ENCODE data around the gene SELENOO. TPM values are rescaled to one million over a fixed set of nuclear protein-coding genes. Genes with fewer than 3 reads are reported as not detected.

Gene SELENOO
- total and polyA plus RNA-seq, 2 donors (not counting 1 experiment from before 2014, with no cell fraction given), result 62.1 to 74.6 TPM

DNA sequence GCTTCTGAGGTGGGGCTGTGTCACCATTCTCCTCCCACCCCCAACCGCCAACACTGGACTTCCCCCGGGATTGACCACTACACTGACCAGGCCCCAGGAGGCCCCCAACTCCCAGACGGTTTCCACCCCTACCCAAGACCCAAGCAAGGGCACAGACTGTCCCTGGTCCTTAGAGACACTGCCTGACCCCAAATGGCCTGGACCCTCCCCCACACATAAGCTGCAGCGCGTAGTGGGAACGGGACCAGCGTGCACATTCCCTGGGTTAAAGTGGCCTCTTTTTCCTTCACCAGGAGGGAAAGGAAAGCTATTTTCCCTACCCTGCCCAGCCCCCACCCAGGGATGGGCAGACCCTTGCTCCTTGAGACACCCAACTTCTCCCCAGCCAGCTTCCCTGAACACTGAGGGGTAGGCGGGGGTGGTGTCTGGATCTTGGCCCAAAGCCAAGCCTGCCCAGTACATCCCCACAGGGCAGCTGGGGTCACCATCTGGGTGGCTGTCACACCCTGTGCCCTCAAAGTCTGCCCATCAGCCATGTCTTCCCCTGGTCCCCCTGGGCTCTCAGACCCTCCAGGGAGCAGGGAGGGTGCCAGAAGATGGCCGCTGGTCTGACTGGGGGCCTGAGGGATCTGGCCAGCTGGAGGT, 62.3 kb downstream of the SELENOO start:
- Histone ChIP-seq H3K4me2 (replicated peaks; ENCODE audit: low read depth, low read length, poor library complexity, severe bottlenecking) (peak overlapping the region; percentile 70), H3K79me2 (ENCODE audit: control insufficient read depth, insufficient read depth, low read length) (no peaks in the 10 kb centered on the region), H3K36me3 (replicated peaks in 1 of 2; ENCODE audit: control extremely low read depth in 1 of 2, control insufficient read depth in 1 of 2, extremely low read depth in 1 of 2, insufficient read depth in 2 of 2, low read length in 1 of 2) (no peaks in the 10 kb centered on the region), H3K4me1 (ENCODE audit: control insufficient read depth in 2 of 2, insufficient read depth in 2 of 2, low read length in 2 of 2) (peaks cover 21 to 24% of the 10 kb centered on the region in 2 donors), H2AFZ (ENCODE audit: insufficient read depth, low read depth, low read length, poor library complexity, severe bottlenecking) (no peak overlapping the region), H3K9ac (ENCODE audit: low read length) (no peak overlapping the region), H3K27ac (ENCODE audit: low read length in 2 of 2) (no peak overlapping the region), H3K9me3 (ENCODE audit: control extremely low read depth in 1 of 3, control insufficient read depth in 2 of 3, insufficient read depth in 1 of 3, low read length in 2 of 3) (no peaks in the 10 kb centered on the region), H3K27me3 (replicated peaks in 1 of 4; ENCODE audit: control extremely low read depth in 1 of 4, control insufficient read depth in 3 of 4, insufficient read depth in 4 of 4, low read length in 3 of 4) (peaks cover 0 to 31% (median 9%) of the 10 kb centered on the region in 4 experiments), H3K4me3 (ENCODE audit: control extremely low read depth in 1 of 5, extremely low read depth in 1 of 5, insufficient read depth in 1 of 5, low read depth in 2 of 5, low read length in 4 of 5) (no peak overlapping the region), H4K20me1 (ENCODE audit: control insufficient read depth, insufficient read depth, low read length, poor library complexity, severe bottlenecking) (no peaks in the 10 kb centered on the region)
- H3K27me3 Mint-ChIP-seq, result peaks cover 10% of the 10 kb centered on the region
- ChIA-PET CTCF (interaction anchor here (0.7 to 3.8 kb wide), 3 partner anchors 11 to 235 kb away, joined by 3 to 22 read pairs (median 3); partner anchors contain the start of gene HDAC10), POLR2A (no interaction called here)
- no peak for TF ChIP-seq EZH2 (IDR thresholded peaks at IDR 0.05; ENCODE audit: borderline replicate concordance, insufficient read depth, low read depth, low read length, poor library complexity, severe bottlenecking)
- TF ChIP-seq, protein P1, sequence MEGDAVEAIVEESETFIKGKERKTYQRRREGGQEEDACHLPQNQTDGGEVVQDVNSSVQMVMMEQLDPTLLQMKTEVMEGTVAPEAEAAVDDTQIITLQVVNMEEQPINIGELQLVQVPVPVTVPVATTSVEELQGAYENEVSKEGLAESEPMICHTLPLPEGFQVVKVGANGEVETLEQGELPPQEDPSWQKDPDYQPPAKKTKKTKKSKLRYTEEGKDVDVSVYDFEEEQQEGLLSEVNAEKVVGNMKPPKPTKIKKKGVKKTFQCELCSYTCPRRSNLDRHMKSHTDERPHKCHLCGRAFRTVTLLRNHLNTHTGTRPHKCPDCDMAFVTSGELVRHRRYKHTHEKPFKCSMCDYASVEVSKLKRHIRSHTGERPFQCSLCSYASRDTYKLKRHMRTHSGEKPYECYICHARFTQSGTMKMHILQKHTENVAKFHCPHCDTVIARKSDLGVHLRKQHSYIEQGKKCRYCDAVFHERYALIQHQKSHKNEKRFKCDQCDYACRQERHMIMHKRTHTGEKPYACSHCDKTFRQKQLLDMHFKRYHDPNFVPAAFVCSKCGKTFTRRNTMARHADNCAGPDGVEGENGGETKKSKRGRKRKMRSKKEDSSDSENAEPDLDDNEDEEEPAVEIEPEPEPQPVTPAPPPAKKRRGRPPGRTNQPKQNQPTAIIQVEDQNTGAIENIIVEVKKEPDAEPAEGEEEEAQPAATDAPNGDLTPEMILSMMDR (IDR thresholded peaks at IDR 0.05), result no peak
- DNase-seq (no peak), ATAC-seq (ENCODE audit: low read depth) (no peak)
- H3K4me3 Mint-ChIP-seq, result peak overlapping the region; percentile 74
- no peak overlapping the region for H3K27ac Mint-ChIP-seq
- intact Hi-C loops (cut with micrococcal nuclease), result no loop called here
- H3K9me3 Mint-ChIP-seq (ENCODE audit: insufficient read depth), result no peaks in the 10 kb centered on the region
- H3K4me1 Mint-ChIP-seq, result peaks cover 14% of the 10 kb centered on the region
- 66% methylated on average over 7 of the region's 9 CpGs for WGBS (ENCODE audit: insufficient coverage)

DNA sequence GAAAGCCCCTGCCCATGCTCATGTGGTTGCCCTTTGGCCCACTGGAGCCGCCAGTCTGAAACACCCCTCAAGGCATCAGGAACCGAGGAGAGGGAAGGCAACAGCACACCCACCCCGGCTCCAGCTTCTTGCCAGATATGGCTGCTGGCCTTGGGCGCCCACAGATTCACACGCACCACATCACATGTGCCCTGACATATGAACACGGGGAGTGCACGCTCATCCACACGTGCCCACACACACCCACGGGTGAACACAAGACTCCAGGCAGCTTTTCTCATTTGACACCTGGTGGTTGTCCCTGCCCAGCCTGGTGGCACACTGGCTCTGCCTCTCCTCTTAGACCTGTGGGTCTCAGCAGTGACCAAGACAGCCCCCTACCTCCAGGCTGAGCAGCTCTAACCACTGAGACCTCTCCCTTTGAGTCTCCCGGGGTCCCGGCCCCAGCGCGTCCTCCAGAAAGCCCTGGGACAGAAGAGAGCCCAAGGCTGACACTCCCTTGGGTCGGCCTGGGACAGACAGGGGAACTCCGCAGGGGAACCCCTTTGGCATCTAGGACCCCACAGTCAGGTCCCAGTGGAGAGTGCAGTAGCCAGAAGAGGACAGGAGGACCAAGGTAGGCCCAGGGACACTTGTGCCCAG, 63.4 kb downstream of the SELENOO start:
- Histone ChIP-seq H3K27ac (ENCODE audit: low read length in 2 of 2) (no peak overlapping the region), H4K20me1 (ENCODE audit: control insufficient read depth, insufficient read depth, low read length, poor library complexity, severe bottlenecking) (no peaks in the 10 kb centered on the region), H3K36me3 (replicated peaks in 1 of 2; ENCODE audit: control extremely low read depth in 1 of 2, control insufficient read depth in 1 of 2, extremely low read depth in 1 of 2, insufficient read depth in 2 of 2, low read length in 1 of 2) (no peaks in the 10 kb centered on the region), H3K4me1 (ENCODE audit: control insufficient read depth in 2 of 2, insufficient read depth in 2 of 2, low read length in 2 of 2) (peaks cover 24 to 29% of the 10 kb centered on the region in 2 donors), H3K4me2 (replicated peaks; ENCODE audit: low read depth, low read length, poor library complexity, severe bottlenecking) (no peak overlapping the region), H3K79me2 (ENCODE audit: control insufficient read depth, insufficient read depth, low read length) (no peaks in the 10 kb centered on the region), H3K9me3 (ENCODE audit: control extremely low read depth in 1 of 3, control insufficient read depth in 2 of 3, insufficient read depth in 1 of 3, low read length in 2 of 3) (no peaks in the 10 kb centered on the region), H2AFZ (ENCODE audit: insufficient read depth, low read depth, low read length, poor library complexity, severe bottlenecking) (no peak overlapping the region), H3K27me3 (replicated peaks in 1 of 4; ENCODE audit: control extremely low read depth in 1 of 4, control insufficient read depth in 3 of 4, insufficient read depth in 4 of 4, low read length in 3 of 4) (peaks cover 0 to 35% (median 12%) of the 10 kb centered on the region in 4 experiments), H3K9ac (ENCODE audit: low read length) (no peak overlapping the region), H3K4me3 (ENCODE audit: control extremely low read depth in 1 of 5, extremely low read depth in 1 of 5, insufficient read depth in 1 of 5, low read depth in 2 of 5, low read length in 4 of 5) (no peak overlapping the region)
- CTCF ChIA-PET, result interaction anchor here (1.4 to 3.8 kb wide), 2 partner anchors 12 to 234 kb away, joined by 3 to 22 read pairs; partner anchors contain the start of gene HDAC10
- POLR2A ChIA-PET, result no interaction called here
- ATAC-seq (ENCODE audit: low read depth), result no peak
- intact Hi-C loops (cut with micrococcal nuclease), result no loop called here
- peaks cover 18% of the 10 kb centered on the region for H3K4me1 Mint-ChIP-seq
- no peak overlapping the region for H3K27ac Mint-ChIP-seq
- H3K27me3 Mint-ChIP-seq, result peaks cover 7% of the 10 kb centered on the region
- no peaks in the 10 kb centered on the region for H3K9me3 Mint-ChIP-seq (ENCODE audit: insufficient read depth)
- no peak overlapping the region for H3K4me3 Mint-ChIP-seq
- TF ChIP-seq, protein P1 (IDR thresholded peaks at IDR 0.05), result no peak
- no peak for TF ChIP-seq EZH2 (IDR thresholded peaks at IDR 0.05; ENCODE audit: borderline replicate concordance, insufficient read depth, low read depth, low read length, poor library complexity, severe bottlenecking)
- WGBS (ENCODE audit: insufficient coverage), result 88% methylated on average over 15 of the region's 15 CpGs
- DNase-seq, result no peak
